Ishikawa (cell line): ENCODE results near the gene GALNTL6.

Experiments used
- CEBPB ChIP-seq: IDR thresholded peaks from 2 replicates; pipeline ENCODE4 v1.6.1; 2012
- CREB1 ChIP-seq: IDR thresholded peaks from 2 replicates; pipeline ENCODE4 v1.6.1; 2012; ENCODE audit warnings: low read depth
- EGR1 ChIP-seq: IDR thresholded peaks from 2 replicates; pipeline ENCODE4 v1.6.1; 2012
- EP300 ChIP-seq: IDR thresholded peaks from 2 replicates; pipeline ENCODE4 v1.6.1; 2012; ENCODE audit warnings: borderline replicate concordance
- FOXM1 ChIP-seq: IDR thresholded peaks from 2 replicates; pipeline ENCODE4 v1.6.1; 2012; ENCODE audit warnings: low read depth, borderline replicate concordance
- MAX ChIP-seq: IDR thresholded peaks from 2 replicates; pipeline ENCODE4 v1.6.1; 2012
- NFIC ChIP-seq: IDR thresholded peaks from 2 replicates; pipeline ENCODE4 v1.6.1; 2012
- RAD21 ChIP-seq: IDR thresholded peaks from 2 replicates; pipeline ENCODE4 v1.6.1; 2012; ENCODE audit warnings: low read depth
- REST ChIP-seq: IDR thresholded peaks from 2 replicates; pipeline ENCODE4 v1.6.1; 2012; ENCODE audit warnings: low read depth, mild to moderate bottlenecking
- TAF1 ChIP-seq: IDR thresholded peaks from 2 replicates; pipeline ENCODE4 v1.6.1; 2012; ENCODE audit warnings: low read depth, mild to moderate bottlenecking
- TCF12 ChIP-seq: IDR thresholded peaks from 2 replicates; pipeline ENCODE4 v1.6.1; 2012; ENCODE audit warnings: low read depth
- TEAD4 ChIP-seq: IDR thresholded peaks from 2 replicates; pipeline ENCODE4 v1.6.1; 2012
- USF1 ChIP-seq: IDR thresholded peaks from 2 replicates; pipeline ENCODE4 v1.6.1; 2012
- YY1 ChIP-seq: IDR thresholded peaks from 2 replicates; pipeline ENCODE4 v1.6.1; 2012; ENCODE audit warnings: low read depth
- ZBTB7A ChIP-seq: IDR thresholded peaks from 2 replicates; pipeline ENCODE4 v1.6.1; 2012; ENCODE audit warnings: low read depth

The GALNTL6 gene

GRCh38 chr4:172830295-172830764, 1017.1 kb downstream of the GALNTL6 start:
- TF ChIP-seq RAD21 (peak; percentile 65), MAX (no peak)

- no peak for TF ChIP-seq ZBTB7A
- TF ChIP-seq REST: no peak
- no peak for TF ChIP-seq EGR1
These were observed 1023.5 kb downstream of the GALNTL6 start for GRCh38 chr4:172836661-172837060.

GRCh38 chr4:172838111-172838510, 1024.9 kb downstream of the GALNTL6 start:
- no peak for TF ChIP-seq ZBTB7A
- no peak for TF ChIP-seq USF1
- no peak for TF ChIP-seq TAF1
- TF ChIP-seq YY1: no peak
- TF ChIP-seq TCF12: no peak
- TF ChIP-seq EP300: no peak
- no peak for TF ChIP-seq FOXM1
- no peak for TF ChIP-seq NFIC
- no peak for TF ChIP-seq CEBPB
- no peak for TF ChIP-seq REST
- TF ChIP-seq MAX: no peak
- no peak for TF ChIP-seq CREB1
- no peak for TF ChIP-seq RAD21

- TF ChIP-seq TAF1: no peak
- TF ChIP-seq TEAD4: no peak
- TF ChIP-seq EGR1: no peak
- TF ChIP-seq FOXM1: no peak
- TF ChIP-seq TCF12: no peak
- TF ChIP-seq REST: no peak
- TF ChIP-seq CEBPB: no peak
- TF ChIP-seq ZBTB7A: no peak
- no peak for TF ChIP-seq MAX
- no peak for TF ChIP-seq USF1
- TF ChIP-seq CREB1: no peak
- no peak for TF ChIP-seq RAD21
- no peak for TF ChIP-seq YY1
- no peak for TF ChIP-seq NFIC
- no peak for TF ChIP-seq EP300
These were observed 1025.7 kb downstream of the GALNTL6 start for GRCh38 chr4:172838943-172839342.

- no peak for TF ChIP-seq USF1
- TF ChIP-seq TCF12: no peak
- no peak for TF ChIP-seq YY1
- TF ChIP-seq TEAD4: no peak
- TF ChIP-seq ZBTB7A: no peak
- no peak for TF ChIP-seq NFIC
- TF ChIP-seq RAD21: no peak
- TF ChIP-seq MAX: no peak
- no peak for TF ChIP-seq EGR1
- TF ChIP-seq CREB1: no peak
- no peak for TF ChIP-seq CEBPB
- no peak for TF ChIP-seq FOXM1
- TF ChIP-seq TAF1: no peak
- TF ChIP-seq EP300: no peak
- TF ChIP-seq REST: no peak
These were observed 1029.6 kb downstream of the GALNTL6 start for GRCh38 chr4:172842779-172843178.
